AG04450 (cell line): ENCODE measurements around the gene HMCES. TPM values are rescaled to one million over a fixed set of nuclear protein-coding genes. Genes with fewer than 3 reads are reported as not detected.

Experiments used
- CTCF ChIA-PET: fragments of 300-600, 350-600 bp; formaldehyde crosslinking; extraction: SDS; loops from one replicate; lab custom pipeline; 2022; ENCODE audit warnings: antibody characterized with exemption, inconsistent platforms; lab: Charles Lee
- POLR2A ChIA-PET: fragments of 350-600 bp; formaldehyde crosslinking; extraction: SDS; loops from one replicate; lab custom pipeline; 2021; ENCODE audit warnings: antibody characterized with exemption, inconsistent platforms; lab: Yijun Ruan, JAX
- DNase-seq: peaks from one replicate; pipeline ENCODE4 v3.0.0-alpha.2; 2011; ENCODE audit warnings: low read depth, low spot score
- H3K27ac ChIP-seq: one replicate; pipeline ENCODE4 v1.5.1; 2012; ENCODE audit warnings: low read depth, low read length, control low read depth
- H3K27me3 ChIP-seq: one replicate; pipeline ENCODE4 v1.6.0; 2012; ENCODE audit warnings: low read length; ENCODE audit not compliant: control insufficient read depth, insufficient read depth
- H3K4me3 ChIP-seq: 2 replicates; pipeline ENCODE4 v1.5.1; 2011; ENCODE audit warnings: mild to moderate bottlenecking, low read depth, low read length, control low read depth
- H3K9me3 ChIP-seq: 2 replicates; pipeline ENCODE4 v1.5.1; 2012; ENCODE audit warnings: low read length; ENCODE audit not compliant: control insufficient read depth, insufficient read depth
- CTCF ChIP-seq: IDR thresholded peaks from 2 replicates; pipeline ENCODE4 v1.5.1; 2011; ENCODE audit warnings: low read depth, low read length, control low read depth, inconsistent platforms
- polyA plus RNA-seq: library from polyadenylated mRNA; depleted of rRNA; stranded (reverse); fragments of >200 nt; gene quantifications from 2 replicates; pipeline ENCODE4 v1.2.3, GENCODE V29; 2011

The HMCES gene
- polyA plus RNA-seq, 1 experiment: 19.9 TPM

- ChIA-PET CTCF (no interaction called here), POLR2A (no interaction called here)
- DNase-seq: no peak
Measured at GRCh38 chr3:129324855-129325254, 46.2 kb downstream of the HMCES start.

GRCh38 chr3:129325383-129325782 lies 46.7 kb downstream of the HMCES start:
- H3K27ac ChIP-seq: no peak overlapping the region
- POLR2A ChIA-PET: no interaction called here
- CTCF ChIA-PET: no interaction called here
- no peaks in the 10 kb centered on the region for H3K9me3 ChIP-seq
- no peak for TF ChIP-seq CTCF
- H3K27me3 ChIP-seq: no peaks in the 10 kb centered on the region
- H3K4me3 ChIP-seq: no peak overlapping the region
- no peak for DNase-seq

More at GRCh38 chr3:129324855-129325254, 46.2 kb downstream of the HMCES start:
- no peak overlapping the region for H3K4me3 ChIP-seq
- TF ChIP-seq CTCF: no peak
- H3K27me3 ChIP-seq: no peaks in the 10 kb centered on the region
- H3K9me3 ChIP-seq: no peaks in the 10 kb centered on the region
- no peak overlapping the region for H3K27ac ChIP-seq

- H3K27me3 ChIP-seq: no peaks in the 10 kb centered on the region
- ChIA-PET CTCF (no interaction called here), POLR2A (interaction anchor here (1.4 kb wide), 1 partner anchor 10 kb away, joined by 8 read pairs; a partner anchor contains a TSS)
- no peak overlapping the region for H3K27ac ChIP-seq
- no peak for TF ChIP-seq CTCF
- no peak overlapping the region for H3K4me3 ChIP-seq
- DNase-seq: no peak
- H3K9me3 ChIP-seq: no peaks in the 10 kb centered on the region
Measured at GRCh38 chr3:129326138-129326537, 47.5 kb downstream of the HMCES start.

- no peak overlapping the region for H3K4me3 ChIP-seq
- H3K9me3 ChIP-seq: no peaks in the 10 kb centered on the region
- no peak for TF ChIP-seq CTCF
- DNase-seq: no peak
- POLR2A ChIA-PET: interaction anchor here (1.4 kb wide), 1 partner anchor 10 kb away, joined by 8 read pairs; a partner anchor contains a TSS
- no peak overlapping the region for H3K27ac ChIP-seq
- H3K27me3 ChIP-seq: no peaks in the 10 kb centered on the region
- CTCF ChIA-PET: no interaction called here
Measured at GRCh38 chr3:129326595-129326994, 47.9 kb downstream of the HMCES start.

- TF ChIP-seq CTCF: no peak
Measured at GRCh38 chr3:129327510-129327909, 48.8 kb downstream of the HMCES start.

More at GRCh38 chr3:129327510-129327909, 48.8 kb downstream of the HMCES start:
- H3K27me3 ChIP-seq: peaks cover 3% of the 10 kb centered on the region
- no peak overlapping the region for H3K27ac ChIP-seq
- POLR2A ChIA-PET: interaction anchor here (0.7 to 1.4 kb wide), 2 partner anchors 7 to 11 kb away, joined by 3 to 8 read pairs; a partner anchor contains a TSS
- H3K9me3 ChIP-seq: no peaks in the 10 kb centered on the region
- no peak overlapping the region for H3K4me3 ChIP-seq
- CTCF ChIA-PET: no interaction called here
- DNase-seq: no peak
